Activated T-cell treated with anti-CD3 and anti-CD28 coated beads, Interleukin-2, amount 50 U/mL, for 4 hours (primary cell): ENCODE data around the gene AVPR1A. TPM values are rescaled to one million over a fixed set of nuclear protein-coding genes. Genes with fewer than 3 reads are reported as not detected.
A peak's percentile ranks its signal among the peaks of the same experiment; 100 is the strongest.
"Not testable (repeated sequence)": the region's sequence is repeated elsewhere in the genome, so short reads cannot be mapped to it uniquely, and the experiment has no call there.

Source experiments
- ATAC-seq, 2 donors: fragments of 200-7000 bp; cut with Tn5 transposase; one replicate each; pipeline ENCODE4 v1.10.0; 2021
- DNase-seq: peaks from one replicate; pipeline ENCODE4 v3.0.0-alpha.2; 2020
- H3K27me3 Mint-ChIP-seq: one replicate; pipeline ENCODE4 v1.8.0; 2021; ENCODE audit warnings: low read depth, mixed read lengths
- H3K36me3 Mint-ChIP-seq: one replicate; pipeline ENCODE4 v1.8.0; 2022; ENCODE audit warnings: mixed read lengths; ENCODE audit not compliant: insufficient read depth
- H3K4me1 Mint-ChIP-seq: one replicate; pipeline ENCODE4 v1.8.0; 2021; ENCODE audit warnings: low read depth, mixed read lengths
- H3K4me3 Mint-ChIP-seq: one replicate; pipeline ENCODE4 v1.8.0; 2021; ENCODE audit warnings: mild to moderate bottlenecking, moderate library complexity, mixed read lengths
- H3K9me3 Mint-ChIP-seq: one replicate; pipeline ENCODE4 v1.8.0; 2021; ENCODE audit warnings: mixed read lengths
- total RNA-seq, 3 donors: library from RNA; stranded (reverse); gene quantifications; one replicate each; pipeline ENCODE4 v1.2.1, GENCODE V29; 2021

The AVPR1A gene
- total RNA-seq: under 1 TPM in 2 of 3 donors, not detected in 1; 0.03 to 0.05 TPM

- ATAC-seq (no peak), DNase-seq (no peak)
- Mint-ChIP-seq H3K27me3 (peaks cover 57% of the 10 kb centered on the region), H3K36me3 (no peaks in the 10 kb centered on the region), H3K4me3 (no peak within 1 kb of the TSS), H3K4me1 (peaks cover 5% of the 10 kb centered on the region), H3K9me3 (no peaks in the 10 kb centered on the region)
Measured at GRCh38 chr12:63150713-63151622, at the start of gene AVPR1A. TSS of gene AVPR1A (minus strand) at chr12:63151201. CDS start at chr12:63150836, 365 bp downstream.

GRCh38 chr12:63196168-63196567 is 45.2 kb upstream of the AVPR1A start:
- H3K27me3 Mint-ChIP-seq: no peaks in the 10 kb centered on the region
- ATAC-seq (no peak), DNase-seq (no peak)
- H3K36me3 Mint-ChIP-seq: no peaks in the 10 kb centered on the region
- peaks cover 16% of the 10 kb centered on the region for H3K9me3 Mint-ChIP-seq
- no peak overlapping the region for H3K4me3 Mint-ChIP-seq
- no peaks in the 10 kb centered on the region for H3K4me1 Mint-ChIP-seq

GRCh38 chr12:63179224-63179623 is 28.2 kb upstream of the AVPR1A start:
- DNase-seq (no peak), ATAC-seq (no peak)
- no peaks in the 10 kb centered on the region for H3K4me1 Mint-ChIP-seq
- H3K4me3 Mint-ChIP-seq: no peak overlapping the region
- peaks cover 11% of the 10 kb centered on the region for H3K9me3 Mint-ChIP-seq
- no peaks in the 10 kb centered on the region for H3K27me3 Mint-ChIP-seq
- no peaks in the 10 kb centered on the region for H3K36me3 Mint-ChIP-seq

GRCh38 chr12:63170321-63170720 is 19.3 kb upstream of the AVPR1A start:
- ATAC-seq (no peak), DNase-seq (no peak)
- Mint-ChIP-seq H3K4me3 (no peak overlapping the region), H3K27me3 (peaks cover 2% of the 10 kb centered on the region), H3K9me3 (peaks cover 7% of the 10 kb centered on the region), H3K4me1 (no peaks in the 10 kb centered on the region), H3K36me3 (no peaks in the 10 kb centered on the region)

GRCh38 chr12:63167741-63168140 is 16.7 kb upstream of the AVPR1A start:
- H3K9me3 Mint-ChIP-seq, ATAC-seq, DNase-seq, H3K36me3 Mint-ChIP-seq, H3K27me3 Mint-ChIP-seq, H3K4me1 Mint-ChIP-seq, H3K4me3 Mint-ChIP-seq: not testable (repeated sequence)

- H3K9me3 Mint-ChIP-seq: no peaks in the 10 kb centered on the region
- no peaks in the 10 kb centered on the region for H3K36me3 Mint-ChIP-seq
- no peaks in the 10 kb centered on the region for H3K4me1 Mint-ChIP-seq
- peaks cover 2% of the 10 kb centered on the region for H3K27me3 Mint-ChIP-seq
- no peak overlapping the region for H3K4me3 Mint-ChIP-seq
- ATAC-seq (no peak), DNase-seq (no peak)
Measured at GRCh38 chr12:63164911-63165310, 13.9 kb upstream of the AVPR1A start.

GRCh38 chr12:63163541-63163940 is 12.5 kb upstream of the AVPR1A start:
- H3K4me1 Mint-ChIP-seq: no peaks in the 10 kb centered on the region
- H3K27me3 Mint-ChIP-seq: peaks cover 2% of the 10 kb centered on the region
- ATAC-seq: no peak
- no peaks in the 10 kb centered on the region for H3K9me3 Mint-ChIP-seq
- H3K36me3 Mint-ChIP-seq: no peaks in the 10 kb centered on the region
- H3K4me3 Mint-ChIP-seq: no peak overlapping the region
- DNase-seq: no peak

GRCh38 chr12:63155375-63155774 is 4.4 kb upstream of the AVPR1A start:
- ATAC-seq (no peak), DNase-seq (no peak)
- Mint-ChIP-seq H3K4me1 (peaks cover 4% of the 10 kb centered on the region), H3K4me3 (no peak overlapping the region), H3K27me3 (peaks cover 33% of the 10 kb centered on the region), H3K9me3 (no peaks in the 10 kb centered on the region), H3K36me3 (no peaks in the 10 kb centered on the region)

GRCh38 chr12:63154560-63154959 is 3.6 kb upstream of the AVPR1A start:
- Mint-ChIP-seq H3K27me3 (peaks cover 41% of the 10 kb centered on the region), H3K4me3 (no peak overlapping the region), H3K4me1 (peaks cover 5% of the 10 kb centered on the region), H3K36me3 (no peaks in the 10 kb centered on the region), H3K9me3 (no peaks in the 10 kb centered on the region)
- ATAC-seq (no peak), DNase-seq (no peak)

- no peak overlapping the region for H3K4me3 Mint-ChIP-seq
- ATAC-seq (no peak), DNase-seq (no peak)
- H3K27me3 Mint-ChIP-seq: peaks cover 55% of the 10 kb centered on the region
- H3K9me3 Mint-ChIP-seq: no peaks in the 10 kb centered on the region
- H3K36me3 Mint-ChIP-seq: no peaks in the 10 kb centered on the region
- H3K4me1 Mint-ChIP-seq: peaks cover 5% of the 10 kb centered on the region
Measured at GRCh38 chr12:63152321-63152700, 1.3 kb upstream of the AVPR1A start.

GRCh38 chr12:63151623-63152320 is 771 bp upstream of the AVPR1A start:
- ATAC-seq: no peak
- peaks cover 57% of the 10 kb centered on the region for H3K27me3 Mint-ChIP-seq

GRCh38 chr12:63149909-63150712 is 890 bp downstream of the AVPR1A start:
- no peaks in the 10 kb centered on the region for H3K9me3 Mint-ChIP-seq
- H3K36me3 Mint-ChIP-seq: no peaks in the 10 kb centered on the region
- peaks cover 60% of the 10 kb centered on the region for H3K27me3 Mint-ChIP-seq
- H3K4me3 Mint-ChIP-seq: no peak overlapping the region
- peak in 1 of 2 donors; percentile 47 for ATAC-seq
- DNase-seq: no peak
- H3K4me1 Mint-ChIP-seq: peaks cover 5% of the 10 kb centered on the region

More at GRCh38 chr12:63151623-63152320, 771 bp upstream of the AVPR1A start:
- H3K36me3 Mint-ChIP-seq: no peaks in the 10 kb centered on the region
- DNase-seq: no peak
- peaks cover 5% of the 10 kb centered on the region for H3K4me1 Mint-ChIP-seq
- no peaks in the 10 kb centered on the region for H3K9me3 Mint-ChIP-seq
- H3K4me3 Mint-ChIP-seq: no peak overlapping the region

GRCh38 chr12:63144556-63144955 is 6.4 kb downstream of the AVPR1A start:
- no peaks in the 10 kb centered on the region for H3K36me3 Mint-ChIP-seq
- H3K4me1 Mint-ChIP-seq: no peaks in the 10 kb centered on the region
- H3K27me3 Mint-ChIP-seq: peaks cover 19% of the 10 kb centered on the region
- no peaks in the 10 kb centered on the region for H3K9me3 Mint-ChIP-seq
- no peak for ATAC-seq
- DNase-seq: no peak
- no peak overlapping the region for H3K4me3 Mint-ChIP-seq

GRCh38 chr12:63138488-63138887 is 12.5 kb downstream of the AVPR1A start:
- no peaks in the 10 kb centered on the region for H3K36me3 Mint-ChIP-seq
- H3K4me3 Mint-ChIP-seq: no peak overlapping the region

More at GRCh38 chr12:63138488-63138887, 12.5 kb downstream of the AVPR1A start:
- no peaks in the 10 kb centered on the region for H3K27me3 Mint-ChIP-seq
- DNase-seq (no peak), ATAC-seq (no peak)
- H3K4me1 Mint-ChIP-seq: no peaks in the 10 kb centered on the region
- H3K9me3 Mint-ChIP-seq: no peaks in the 10 kb centered on the region
